Activated T-cell treated with anti-CD3 and anti-CD28 coated beads, Interleukin-2, amount 50 U/mL, for 72 hours (primary cell): ENCODE results near the gene VWA2. TPM values are rescaled to one million over a fixed set of nuclear protein-coding genes. Genes with fewer than 3 reads are reported as not detected.

ENCODE experiments used
- ATAC-seq, 2 donors: fragments of 150-1000 bp; cut with Tn5 transposase; replicated peaks in 1 of 2; 2 replicates each; pipeline ENCODE4 v1.10.0; 2021; ENCODE audit warnings: moderate library complexity in 2 of 2, mild to moderate bottlenecking in 1 of 2
- DNase-seq, 2 donors: peaks; one replicate each; pipeline ENCODE4 v3.0.0; 2021 to 2022; ENCODE audit warnings: mixed read lengths in 1 of 2
- H3K27ac Mint-ChIP-seq: one replicate; pipeline ENCODE4 v1.8.0; 2022; ENCODE audit warnings: mild to moderate bottlenecking, moderate library complexity, mixed read lengths
- H3K27me3 Mint-ChIP-seq: one replicate; pipeline ENCODE4 v1.8.0; 2022; ENCODE audit warnings: low read depth, mixed read lengths
- H3K36me3 Mint-ChIP-seq, 2 donors: one replicate each; pipeline ENCODE4 v1.8.0; 2022; ENCODE audit warnings: mixed read lengths in 2 of 2, mild to moderate bottlenecking in 1 of 2; ENCODE audit not compliant: insufficient read depth in 2 of 2
- H3K4me1 Mint-ChIP-seq: one replicate; pipeline ENCODE4 v1.8.0; 2022; ENCODE audit warnings: low read depth, mixed read lengths
- H3K4me3 Mint-ChIP-seq, 2 donors: one replicate each; pipeline ENCODE4 v1.8.0; 2022; ENCODE audit warnings: mild to moderate bottlenecking in 2 of 2, mixed read lengths in 2 of 2, moderate library complexity in 2 of 2
- H3K9me3 Mint-ChIP-seq, 2 donors: one replicate each; pipeline ENCODE4 v1.8.0; 2022; ENCODE audit warnings: mixed read lengths in 2 of 2
- total RNA-seq, 2 donors: library from RNA; stranded (reverse); gene quantifications; one replicate each; pipeline ENCODE4 v1.2.3, GENCODE V29; 2022

The VWA2 gene
- total RNA-seq, 2 donors from 2014 or later = not detected

- Mint-ChIP-seq H3K27ac (no peak overlapping the region), H3K36me3 (no peaks in the 10 kb centered on the region), H3K27me3 (no peaks in the 10 kb centered on the region), H3K9me3 (no peaks in the 10 kb centered on the region), H3K4me1 (peaks cover 9% of the 10 kb centered on the region), H3K4me3 (no peak overlapping the region)
- ATAC-seq = no peak
- DNase-seq = no peak
Measured at GRCh38 chr10:114256008-114256765, 17.1 kb downstream of the VWA2 start.

GRCh38 chr10:114256822-114257221 lies 17.8 kb downstream of the VWA2 start:
- Mint-ChIP-seq H3K9me3 (no peaks in the 10 kb centered on the region), H3K36me3 (no peaks in the 10 kb centered on the region), H3K27me3 (no peaks in the 10 kb centered on the region), H3K27ac (no peak overlapping the region), H3K4me3 (no peak overlapping the region), H3K4me1 (peaks cover 14% of the 10 kb centered on the region)
- DNase-seq (no peak), ATAC-seq (no peak)

- Mint-ChIP-seq H3K36me3 (no peaks in the 10 kb centered on the region), H3K27me3 (no peaks in the 10 kb centered on the region), H3K27ac (no peak overlapping the region)
Measured at GRCh38 chr10:114257498-114257897, 18.4 kb downstream of the VWA2 start.

GRCh38 chr10:114258274-114258840 lies 19.3 kb downstream of the VWA2 start:
- no peaks in the 10 kb centered on the region for H3K9me3 Mint-ChIP-seq
- H3K4me3 Mint-ChIP-seq = no peak overlapping the region
- no peak overlapping the region for H3K27ac Mint-ChIP-seq
- no peak for ATAC-seq
- no peaks in the 10 kb centered on the region for H3K27me3 Mint-ChIP-seq
- DNase-seq = no peak
- no peaks in the 10 kb centered on the region for H3K36me3 Mint-ChIP-seq
- peaks cover 14% of the 10 kb centered on the region for H3K4me1 Mint-ChIP-seq

More at GRCh38 chr10:114257498-114257897, 18.4 kb downstream of the VWA2 start:
- ATAC-seq (no peak), DNase-seq (no peak)
- Mint-ChIP-seq H3K9me3 (no peaks in the 10 kb centered on the region), H3K4me3 (no peak overlapping the region), H3K4me1 (peaks cover 14% of the 10 kb centered on the region)

GRCh38 chr10:114259824-114260223 lies 20.8 kb downstream of the VWA2 start:
- H3K27me3 Mint-ChIP-seq = no peaks in the 10 kb centered on the region

GRCh38 chr10:114260366-114260765 lies 21.3 kb downstream of the VWA2 start:
- no peak overlapping the region for H3K27ac Mint-ChIP-seq
- ATAC-seq (no peak), DNase-seq (no peak)
- H3K27me3 Mint-ChIP-seq = no peaks in the 10 kb centered on the region
- H3K9me3 Mint-ChIP-seq = no peaks in the 10 kb centered on the region
- H3K4me3 Mint-ChIP-seq = no peak overlapping the region
- peaks cover 14% of the 10 kb centered on the region for H3K4me1 Mint-ChIP-seq
- no peaks in the 10 kb centered on the region for H3K36me3 Mint-ChIP-seq

More at GRCh38 chr10:114259824-114260223, 20.8 kb downstream of the VWA2 start:
- no peaks in the 10 kb centered on the region for H3K9me3 Mint-ChIP-seq
- H3K27ac Mint-ChIP-seq = no peak overlapping the region
- ATAC-seq = no peak
- no peak overlapping the region for H3K4me3 Mint-ChIP-seq
- peaks cover 14% of the 10 kb centered on the region for H3K4me1 Mint-ChIP-seq
- H3K36me3 Mint-ChIP-seq = no peaks in the 10 kb centered on the region
- DNase-seq = no peak

GRCh38 chr10:114261076-114261475 lies 22.0 kb downstream of the VWA2 start:
- no peak overlapping the region for H3K4me3 Mint-ChIP-seq
- no peak overlapping the region for H3K27ac Mint-ChIP-seq
- no peaks in the 10 kb centered on the region for H3K27me3 Mint-ChIP-seq
- ATAC-seq (no peak), DNase-seq (no peak)
- no peaks in the 10 kb centered on the region for H3K9me3 Mint-ChIP-seq
- no peaks in the 10 kb centered on the region for H3K36me3 Mint-ChIP-seq
- peaks cover 14% of the 10 kb centered on the region for H3K4me1 Mint-ChIP-seq

GRCh38 chr10:114262496-114262895 lies 23.4 kb downstream of the VWA2 start:
- Mint-ChIP-seq H3K27me3 (no peaks in the 10 kb centered on the region), H3K4me1 (peaks cover 14% of the 10 kb centered on the region), H3K9me3 (no peaks in the 10 kb centered on the region), H3K36me3 (no peaks in the 10 kb centered on the region), H3K4me3 (no peak overlapping the region), H3K27ac (no peak overlapping the region)
- DNase-seq (no peak), ATAC-seq (no peak)

GRCh38 chr10:114265392-114266053 lies 26.5 kb downstream of the VWA2 start:
- Mint-ChIP-seq H3K27me3 (no peaks in the 10 kb centered on the region), H3K36me3 (no peaks in the 10 kb centered on the region), H3K4me1 (peaks cover 7% of the 10 kb centered on the region), H3K27ac (no peak overlapping the region), H3K4me3 (no peak overlapping the region), H3K9me3 (no peaks in the 10 kb centered on the region)
- ATAC-seq = no peak
- DNase-seq = no peak

- Mint-ChIP-seq H3K27ac (no peak overlapping the region), H3K27me3 (no peaks in the 10 kb centered on the region)
- peak in 1 of 2 donors; percentile 30 for ATAC-seq
Measured at GRCh38 chr10:114266521-114266920, 27.5 kb downstream of the VWA2 start.

GRCh38 chr10:114271075-114271778 lies 32.2 kb downstream of the VWA2 start:
- Mint-ChIP-seq H3K27ac (no peak overlapping the region), H3K4me3 (no peak overlapping the region), H3K4me1 (no peaks in the 10 kb centered on the region), H3K36me3 (no peaks in the 10 kb centered on the region), H3K9me3 (no peaks in the 10 kb centered on the region), H3K27me3 (peaks cover 13% of the 10 kb centered on the region)
- ATAC-seq = no peak
- no peak for DNase-seq

More at GRCh38 chr10:114266521-114266920, 27.5 kb downstream of the VWA2 start:
- no peak for DNase-seq
- Mint-ChIP-seq H3K4me3 (no peak overlapping the region), H3K4me1 (peaks cover under 1% of the 10 kb centered on the region), H3K9me3 (no peaks in the 10 kb centered on the region), H3K36me3 (no peaks in the 10 kb centered on the region)

GRCh38 chr10:114271779-114272167 lies 32.7 kb downstream of the VWA2 start:
- no peaks in the 10 kb centered on the region for H3K36me3 Mint-ChIP-seq

GRCh38 chr10:114272696-114273095 lies 33.6 kb downstream of the VWA2 start:
- H3K27me3 Mint-ChIP-seq = peaks cover 13% of the 10 kb centered on the region
- no peak overlapping the region for H3K27ac Mint-ChIP-seq
- no peak overlapping the region for H3K4me3 Mint-ChIP-seq
- ATAC-seq (no peak), DNase-seq (no peak)
- H3K36me3 Mint-ChIP-seq = no peaks in the 10 kb centered on the region
- H3K9me3 Mint-ChIP-seq = no peaks in the 10 kb centered on the region
- no peaks in the 10 kb centered on the region for H3K4me1 Mint-ChIP-seq

More at GRCh38 chr10:114271779-114272167, 32.7 kb downstream of the VWA2 start:
- Mint-ChIP-seq H3K27me3 (peaks cover 13% of the 10 kb centered on the region), H3K27ac (no peak overlapping the region), H3K4me1 (no peaks in the 10 kb centered on the region), H3K9me3 (no peaks in the 10 kb centered on the region), H3K4me3 (no peak overlapping the region)
- ATAC-seq (no peak), DNase-seq (no peak)
